Effector memory CD8-positive, alpha-beta T cell (primary cell): Measurements from ENCODE around the gene PPM1K.

Experiments used
- ATAC-seq: fragments of 150-1000 bp; cut with Tn5 transposase; replicated peaks from 2 replicates; pipeline ENCODE4 v1.10.0; 2021; ENCODE audit warnings: mild to moderate bottlenecking, moderate library complexity
- DNase-seq, 3 experiments: peaks; one replicate each; pipeline ENCODE4 v3.0.0; 2021
- H3K27ac Mint-ChIP-seq, 2 donors: one replicate each; pipeline ENCODE4 v1.8.0; 2022; ENCODE audit warnings: mild to moderate bottlenecking in 2 of 2, mixed read lengths in 2 of 2, moderate library complexity in 2 of 2
- H3K27me3 Mint-ChIP-seq, 2 donors: one replicate each; pipeline ENCODE4 v1.8.0; 2022; ENCODE audit warnings: mixed read lengths in 2 of 2
- H3K36me3 Mint-ChIP-seq: one replicate; pipeline ENCODE4 v1.8.0; 2022; ENCODE audit warnings: mild to moderate bottlenecking, moderate library complexity, mixed read lengths; ENCODE audit not compliant: insufficient read depth
- H3K4me1 Mint-ChIP-seq, 2 donors: one replicate each; pipeline ENCODE4 v1.8.0; 2022; ENCODE audit warnings: low read depth in 2 of 2, mixed read lengths in 2 of 2
- H3K4me3 Mint-ChIP-seq, 2 donors: one replicate each; pipeline ENCODE4 v1.8.0; 2022; ENCODE audit warnings: mild to moderate bottlenecking in 2 of 2, mixed read lengths in 2 of 2, moderate library complexity in 2 of 2
- H3K9me3 Mint-ChIP-seq, 2 donors: one replicate each; pipeline ENCODE4 v1.8.0; 2022; ENCODE audit warnings: mixed read lengths in 2 of 2

The PPM1K gene

GRCh38 chr4:88223516-88223915 is 60.8 kb downstream of the PPM1K start:
- no peak overlapping the region for H3K4me3 Mint-ChIP-seq
- DNase-seq (no peak), ATAC-seq (no peak)
- no peaks in the 10 kb centered on the region for H3K9me3 Mint-ChIP-seq
- peaks cover 3 to 4% of the 10 kb centered on the region in 2 donors for H3K4me1 Mint-ChIP-seq
- no peak overlapping the region for H3K27ac Mint-ChIP-seq
- peaks cover 0 to 8% of the 10 kb centered on the region in 2 donors for H3K27me3 Mint-ChIP-seq
- H3K36me3 Mint-ChIP-seq: no peaks in the 10 kb centered on the region

DNA sequence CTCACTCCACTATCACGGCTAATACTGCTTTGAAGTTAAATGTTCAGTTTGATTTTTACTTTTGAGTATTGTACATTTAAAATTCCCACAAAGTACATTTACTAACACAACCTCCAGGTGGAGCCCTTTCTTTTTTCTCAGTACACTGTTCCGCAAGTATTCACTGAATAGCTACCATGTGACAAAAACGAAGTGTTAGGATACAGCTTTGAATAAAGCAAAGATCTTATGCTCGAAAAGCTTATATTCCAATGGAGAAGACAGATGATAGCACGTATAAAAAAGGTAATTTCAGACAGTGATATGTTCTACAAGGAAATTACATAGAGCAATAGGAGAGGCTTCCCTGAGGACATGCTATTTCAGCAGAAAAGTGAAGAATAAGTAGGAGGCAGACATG is 65.3 kb downstream of the PPM1K start:
- Mint-ChIP-seq H3K4me3 (no peak overlapping the region), H3K9me3 (no peaks in the 10 kb centered on the region), H3K4me1 (peaks cover 3 to 4% of the 10 kb centered on the region in 2 donors), H3K27me3 (peaks cover 0 to 8% of the 10 kb centered on the region in 2 donors), H3K27ac (no peak overlapping the region), H3K36me3 (no peaks in the 10 kb centered on the region)
- DNase-seq (peak in 2 of 3 experiments; percentile 18 to 33), ATAC-seq (peak; percentile 80)

GRCh38 chr4:88217169-88217568 is 67.2 kb downstream of the PPM1K start:
- no peaks in the 10 kb centered on the region for H3K9me3 Mint-ChIP-seq
- peaks cover 3 to 4% of the 10 kb centered on the region in 2 donors for H3K4me1 Mint-ChIP-seq
- no peak for ATAC-seq

GRCh38 chr4:88216395-88216794 is 68.0 kb downstream of the PPM1K start:
- no peak for DNase-seq
- no peaks in the 10 kb centered on the region for H3K36me3 Mint-ChIP-seq
- H3K27me3 Mint-ChIP-seq: peaks cover 0 to 10% of the 10 kb centered on the region in 2 donors
- no peak overlapping the region for H3K27ac Mint-ChIP-seq
- H3K9me3 Mint-ChIP-seq: no peaks in the 10 kb centered on the region
- no peak overlapping the region for H3K4me3 Mint-ChIP-seq
- ATAC-seq: no peak
- H3K4me1 Mint-ChIP-seq: peaks cover 3 to 4% of the 10 kb centered on the region in 2 donors

More at GRCh38 chr4:88217169-88217568, 67.2 kb downstream of the PPM1K start:
- Mint-ChIP-seq H3K4me3 (no peak overlapping the region), H3K27ac (no peak overlapping the region), H3K27me3 (peaks cover 0 to 10% of the 10 kb centered on the region in 2 donors), H3K36me3 (no peaks in the 10 kb centered on the region)
- no peak for DNase-seq

GRCh38 chr4:88215351-88215750 is 69.0 kb downstream of the PPM1K start:
- no peak for DNase-seq
- Mint-ChIP-seq H3K4me3 (no peak overlapping the region), H3K27me3 (peaks cover 0 to 10% of the 10 kb centered on the region in 2 donors)

DNA sequence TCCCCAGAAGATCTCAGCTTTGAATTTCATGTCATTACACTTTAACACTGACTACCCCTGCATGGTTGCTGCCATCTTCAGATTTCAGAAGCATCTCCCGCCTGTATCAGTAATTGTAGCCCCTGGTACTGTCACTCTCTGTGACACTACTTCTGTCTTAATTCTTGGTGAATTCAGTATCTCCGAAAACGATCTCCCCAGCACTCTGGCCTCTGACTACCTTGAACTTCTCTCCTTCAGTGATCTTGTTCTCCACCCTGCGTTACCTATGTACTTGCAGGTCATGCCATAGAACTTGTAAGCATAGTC is 72.2 kb downstream of the PPM1K start:
- Mint-ChIP-seq H3K4me1 (no peaks in the 10 kb centered on the region), H3K9me3 (no peaks in the 10 kb centered on the region), H3K4me3 (no peak overlapping the region), H3K36me3 (no peaks in the 10 kb centered on the region), H3K27me3 (peaks cover 0 to 9% of the 10 kb centered on the region in 2 donors), H3K27ac (no peak overlapping the region)
- ATAC-seq (peak; percentile 10), DNase-seq (no peak)

More at GRCh38 chr4:88215351-88215750, 69.0 kb downstream of the PPM1K start:
- ATAC-seq: no peak
- Mint-ChIP-seq H3K27ac (no peak overlapping the region), H3K4me1 (peaks cover 3 to 4% of the 10 kb centered on the region in 2 donors), H3K9me3 (no peaks in the 10 kb centered on the region), H3K36me3 (no peaks in the 10 kb centered on the region)

DNA sequence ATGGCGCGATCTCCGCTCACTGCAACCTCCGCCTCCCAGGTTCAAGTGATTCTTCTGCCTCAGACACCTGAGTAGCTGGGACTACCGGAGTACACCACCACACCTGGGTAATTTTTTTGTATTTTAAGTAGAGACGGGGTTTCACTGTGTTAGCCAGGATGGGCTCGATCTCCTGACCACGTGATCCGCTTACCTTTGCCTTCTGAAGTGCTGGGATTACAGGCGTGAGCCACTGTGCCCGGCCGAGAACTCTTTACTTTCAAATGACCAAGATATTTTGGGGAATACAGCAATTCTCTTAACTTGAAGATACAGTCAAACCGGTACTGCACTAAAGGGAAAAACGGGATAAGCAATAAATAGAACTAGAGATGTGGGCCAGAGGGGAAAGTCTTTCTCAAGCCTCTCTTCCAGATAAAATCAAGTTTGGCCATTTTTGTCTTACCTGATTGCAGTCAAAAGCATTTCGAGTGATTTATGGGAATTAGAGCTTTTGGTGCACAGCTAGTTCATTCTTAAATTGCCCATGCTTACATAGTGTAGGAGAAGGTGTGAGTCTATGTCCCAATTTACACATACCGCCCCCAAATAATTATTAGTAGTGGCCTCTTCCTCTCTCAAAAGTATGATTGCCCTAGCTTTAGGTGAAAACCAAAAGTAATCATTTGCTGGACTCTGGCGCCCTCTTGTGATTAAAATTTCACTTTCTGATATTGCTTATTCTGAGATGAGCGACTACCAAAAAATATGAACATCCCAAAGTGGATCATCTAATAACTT is 72.7 kb downstream of the PPM1K start:
- no peak overlapping the region for H3K27ac Mint-ChIP-seq
- H3K9me3 Mint-ChIP-seq: no peaks in the 10 kb centered on the region
- no peaks in the 10 kb centered on the region for H3K4me1 Mint-ChIP-seq
- peak; percentile 62 to 66 (median 63) for DNase-seq
- peaks cover 0 to 6% of the 10 kb centered on the region in 2 donors for H3K27me3 Mint-ChIP-seq
- H3K4me3 Mint-ChIP-seq: no peak overlapping the region
- H3K36me3 Mint-ChIP-seq: no peaks in the 10 kb centered on the region
- ATAC-seq: peak; percentile 65

GRCh38 chr4:88208156-88208555 is 76.2 kb downstream of the PPM1K start:
- H3K36me3 Mint-ChIP-seq: no peaks in the 10 kb centered on the region
- no peak overlapping the region for H3K4me3 Mint-ChIP-seq
- no peak overlapping the region for H3K27ac Mint-ChIP-seq
- no peaks in the 10 kb centered on the region for H3K9me3 Mint-ChIP-seq
- no peak for ATAC-seq
- H3K27me3 Mint-ChIP-seq: no peaks in the 10 kb centered on the region
- H3K4me1 Mint-ChIP-seq: no peaks in the 10 kb centered on the region
- no peak for DNase-seq
